GM12875 (cell line): ENCODE data around the gene LONRF2.

Source experiments
- H3K4me3 ChIP-seq: one replicate; pipeline ENCODE4 v1.5.1; 2011; ENCODE audit warnings: low read depth, low read length, control low read depth
- CTCF ChIP-seq: IDR thresholded peaks from 2 replicates; pipeline ENCODE4 v1.5.1; 2011; ENCODE audit warnings: low read depth, mild to moderate bottlenecking, control low read depth, inconsistent platforms, low read length, moderate library complexity, borderline replicate concordance; ENCODE audit not compliant: insufficient read depth

Gene LONRF2

GRCh38 chr2:100268986-100269385 lies 53.3 kb downstream of the LONRF2 start:
- no peak for TF ChIP-seq CTCF
- H3K4me3 ChIP-seq = no peak overlapping the region

- no peak for TF ChIP-seq CTCF
- H3K4me3 ChIP-seq = no peak overlapping the region
These were observed 54.5 kb downstream of the LONRF2 start for GRCh38 chr2:100267751-100268150.

DNA sequence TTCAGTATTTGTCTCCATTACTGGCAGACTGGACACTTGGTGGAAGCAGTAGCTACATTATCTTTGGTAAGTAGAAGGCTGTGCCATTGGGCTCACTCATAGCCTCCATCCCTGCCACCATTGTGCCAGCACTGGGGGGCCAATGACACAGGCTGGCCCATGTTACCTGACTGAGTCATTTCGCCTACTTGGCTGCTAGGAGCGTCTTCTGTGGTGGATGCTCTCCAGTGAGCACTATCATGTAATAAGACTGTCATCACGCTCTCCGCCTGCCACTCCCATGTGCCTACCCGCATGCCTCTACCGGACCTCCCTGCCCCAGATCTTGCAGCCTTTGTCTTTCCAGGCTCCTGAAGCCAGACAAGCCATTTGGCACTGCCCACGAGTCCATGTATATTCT lies 56.2 kb downstream of the LONRF2 start:
- H3K4me3 ChIP-seq = no peak overlapping the region

GRCh38 chr2:100265226-100265625 lies 57.1 kb downstream of the LONRF2 start:
- no peak for TF ChIP-seq CTCF
- H3K4me3 ChIP-seq = no peak overlapping the region

More for the DNA sequence above, 56.2 kb downstream of the LONRF2 start:
- TF ChIP-seq CTCF = no peak

- H3K4me3 ChIP-seq = no peak overlapping the region
- no peak for TF ChIP-seq CTCF
These were observed 57.6 kb downstream of the LONRF2 start for GRCh38 chr2:100264651-100265050.

GRCh38 chr2:100264121-100264520 lies 58.2 kb downstream of the LONRF2 start:
- H3K4me3 ChIP-seq = no peak overlapping the region
- TF ChIP-seq CTCF = no peak

- H3K4me3 ChIP-seq = no peak overlapping the region
- peak; percentile 94 for TF ChIP-seq CTCF
These were observed 59.6 kb downstream of the LONRF2 start for GRCh38 chr2:100262555-100263320.
